ENCODE data around the gene RDH14. TPM values are rescaled to one million over a fixed set of nuclear protein-coding genes. Genes with fewer than 3 reads are reported as not detected.

The RDH14 gene
- total and polyA plus RNA-seq, 9 donors = 16.0 to 27.9 (median 20.0) TPM

Small RNA genes lying within 50 kb of the gene (small RNA-seq; reads per million reads assigned to genes)
- gene RNU6-1215P = not detected

Other genes with a start within 250 kb of the RDH14 start
- gene NT5C1B, start 28.9 kb upstream of the RDH14 start, total RNA-seq = not detected
- gene NT5C1B, start 28.9 kb upstream of the RDH14 start, polyA plus RNA-seq = not detected